ENCODE results near the gene CAPZB.

The CAPZB gene

DNA sequence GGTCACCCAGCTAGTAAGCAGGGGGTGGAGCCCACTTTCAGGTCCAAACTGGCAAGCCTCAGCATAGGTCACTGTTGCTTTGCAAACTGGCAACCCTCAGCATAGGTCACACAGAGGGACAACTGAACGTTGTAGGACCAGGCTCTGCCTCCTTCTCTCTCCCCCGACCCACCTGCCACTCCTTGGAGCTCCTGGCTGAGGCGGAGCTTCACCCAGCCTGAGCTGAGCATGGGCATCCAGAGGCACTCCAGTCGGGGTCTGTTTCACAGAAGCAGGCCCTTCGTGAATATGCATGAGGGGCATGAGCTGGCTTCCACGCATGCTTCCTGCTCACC lies 24.2 kb downstream of the CAPZB start:
- H3K4me1 ChIP-seq (ENCODE audit: control insufficient read depth, insufficient read depth, low read length) = peaks cover 16% of the 10 kb centered on the region
- H3K4me3 ChIP-seq (ENCODE audit: insufficient read depth, low read depth, low read length) = no peak overlapping the region
- no peaks in the 10 kb centered on the region for H3K36me3 ChIP-seq (ENCODE audit: control insufficient read depth, insufficient read depth, low read length)
- 54 to 59% methylated on average over 6 of the region's 6 CpGs for WGBS, 2 experiments
- H3K27me3 ChIP-seq (ENCODE audit: control insufficient read depth, insufficient read depth, low read length, poor library complexity, severe bottlenecking) = no peaks in the 10 kb centered on the region
- H3K9me3 ChIP-seq (ENCODE audit: control insufficient read depth, low read length) = no peaks in the 10 kb centered on the region
- H3K27ac ChIP-seq (ENCODE audit: insufficient read depth, low read depth, low read length, poor library complexity, severe bottlenecking) = no peak overlapping the region

DNA sequence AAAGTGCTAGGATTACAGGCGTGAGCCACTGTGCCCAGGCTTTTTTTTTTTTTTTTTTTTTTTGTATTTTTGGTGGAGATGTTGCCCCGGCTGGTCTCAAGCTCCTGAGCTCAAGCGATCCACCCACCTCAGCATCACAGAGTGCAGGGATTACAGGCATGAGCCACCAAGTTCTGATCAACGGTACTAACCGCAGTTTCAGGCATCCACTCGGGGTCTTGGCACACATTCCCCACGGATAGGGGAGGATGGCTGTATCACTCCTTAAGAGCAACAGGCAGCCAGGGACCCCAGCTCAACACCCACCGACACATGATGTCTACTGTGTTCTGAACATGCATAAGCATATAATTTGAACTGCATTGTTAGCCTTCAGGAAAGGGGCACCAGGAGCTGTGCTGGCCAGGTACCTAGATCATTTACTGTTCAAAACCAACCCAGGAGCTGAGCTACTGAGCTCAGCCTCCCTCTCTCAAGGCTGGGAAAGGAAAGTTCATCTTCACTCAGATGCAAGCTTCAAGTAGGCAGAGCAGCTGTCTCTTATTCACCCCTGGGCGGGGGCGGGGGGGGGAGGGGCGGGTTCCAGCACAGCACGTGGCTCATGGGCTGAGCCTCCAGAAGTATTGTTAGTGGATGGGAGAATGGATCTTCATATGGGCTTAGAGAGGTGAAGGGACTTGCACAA lies 24.7 kb downstream of the CAPZB start:
- Histone ChIP-seq H3K4me1 (ENCODE audit: control insufficient read depth, insufficient read depth, low read length) (peaks cover 21% of the 10 kb centered on the region), H3K27me3 (ENCODE audit: control insufficient read depth, insufficient read depth, low read length, poor library complexity, severe bottlenecking) (no peaks in the 10 kb centered on the region), H3K4me3 (ENCODE audit: insufficient read depth, low read depth, low read length) (no peak overlapping the region), H3K27ac (ENCODE audit: insufficient read depth, low read depth, low read length, poor library complexity, severe bottlenecking) (no peak overlapping the region), H3K36me3 (ENCODE audit: control insufficient read depth, insufficient read depth, low read length) (no peaks in the 10 kb centered on the region), H3K9me3 (ENCODE audit: control insufficient read depth, low read length) (no peaks in the 10 kb centered on the region)
- WGBS, 2 experiments = 76 to 78% methylated on average over 12 of the region's 12 CpGs

DNA sequence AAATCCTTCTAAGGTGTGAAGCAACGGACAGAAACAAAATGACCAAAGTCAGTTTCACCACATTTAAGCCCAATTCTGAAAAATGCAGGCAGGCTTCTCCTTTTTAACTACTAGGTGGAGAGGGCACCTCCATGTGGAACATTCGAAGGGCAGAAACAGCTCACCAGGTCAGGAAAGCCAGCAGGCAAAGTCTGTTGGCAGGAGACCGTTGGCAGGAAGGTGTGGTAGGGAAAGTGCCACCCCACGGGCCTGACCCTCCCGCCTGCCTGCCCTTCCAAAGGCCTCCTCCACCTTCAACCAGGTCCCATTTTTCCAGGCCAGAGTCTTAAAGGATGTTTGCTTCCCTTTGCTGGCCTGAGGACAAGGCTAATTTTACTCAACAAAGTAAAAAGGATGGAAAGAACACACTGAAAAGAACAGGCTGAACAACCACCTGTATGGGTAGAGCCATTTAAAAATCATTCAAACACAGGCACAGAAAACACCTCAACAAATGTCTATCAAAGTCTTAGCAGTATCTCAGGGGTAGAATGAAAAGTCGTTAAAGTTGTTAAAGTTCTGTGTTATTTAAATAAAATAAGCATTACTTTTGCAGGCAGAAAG lies 26.4 kb downstream of the CAPZB start:
- Histone ChIP-seq H3K4me1 (ENCODE audit: control insufficient read depth, insufficient read depth, low read length) (peaks cover 39% of the 10 kb centered on the region), H3K9me3 (ENCODE audit: control insufficient read depth, low read length) (no peaks in the 10 kb centered on the region), H3K27ac (ENCODE audit: insufficient read depth, low read depth, low read length, poor library complexity, severe bottlenecking) (no peak overlapping the region), H3K36me3 (ENCODE audit: control insufficient read depth, insufficient read depth, low read length) (no peaks in the 10 kb centered on the region), H3K27me3 (ENCODE audit: control insufficient read depth, insufficient read depth, low read length, poor library complexity, severe bottlenecking) (no peaks in the 10 kb centered on the region), H3K4me3 (ENCODE audit: insufficient read depth, low read depth, low read length) (no peak overlapping the region)
- 82 to 88% methylated on average over 5 to 6 of the region's 6 CpGs for WGBS, 2 experiments

DNA sequence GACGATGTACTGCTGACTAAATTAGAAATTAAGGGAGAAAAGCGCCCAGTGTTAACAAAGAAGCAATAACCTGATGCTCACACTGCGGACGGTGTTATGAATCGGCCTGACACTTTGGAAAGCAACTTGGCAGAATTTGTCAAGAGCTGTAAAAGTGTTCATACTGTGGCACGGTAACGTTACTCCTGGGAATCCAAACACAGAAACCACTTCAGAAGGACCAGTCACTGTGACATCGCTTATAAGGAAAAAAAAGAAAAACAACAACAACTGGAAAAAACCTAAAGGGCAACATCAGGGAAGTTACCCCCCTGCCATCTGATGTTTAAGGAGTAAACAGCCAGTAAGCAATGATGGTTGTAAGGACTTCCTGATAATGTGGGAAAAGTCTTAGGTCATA lies 27.7 kb downstream of the CAPZB start:
- WGBS, 2 experiments = 80 to 85% methylated on average over 8 of the region's 8 CpGs
- H3K36me3 ChIP-seq (ENCODE audit: control insufficient read depth, insufficient read depth, low read length) = no peaks in the 10 kb centered on the region
- H3K9me3 ChIP-seq (ENCODE audit: control insufficient read depth, low read length) = no peaks in the 10 kb centered on the region
- no peak overlapping the region for H3K4me3 ChIP-seq (ENCODE audit: insufficient read depth, low read depth, low read length)
- peak overlapping the region; percentile 45 for H3K27ac ChIP-seq (ENCODE audit: insufficient read depth, low read depth, low read length, poor library complexity, severe bottlenecking)
- peaks cover 43% of the 10 kb centered on the region for H3K4me1 ChIP-seq (ENCODE audit: control insufficient read depth, insufficient read depth, low read length)
- H3K27me3 ChIP-seq (ENCODE audit: control insufficient read depth, insufficient read depth, low read length, poor library complexity, severe bottlenecking) = no peaks in the 10 kb centered on the region

DNA sequence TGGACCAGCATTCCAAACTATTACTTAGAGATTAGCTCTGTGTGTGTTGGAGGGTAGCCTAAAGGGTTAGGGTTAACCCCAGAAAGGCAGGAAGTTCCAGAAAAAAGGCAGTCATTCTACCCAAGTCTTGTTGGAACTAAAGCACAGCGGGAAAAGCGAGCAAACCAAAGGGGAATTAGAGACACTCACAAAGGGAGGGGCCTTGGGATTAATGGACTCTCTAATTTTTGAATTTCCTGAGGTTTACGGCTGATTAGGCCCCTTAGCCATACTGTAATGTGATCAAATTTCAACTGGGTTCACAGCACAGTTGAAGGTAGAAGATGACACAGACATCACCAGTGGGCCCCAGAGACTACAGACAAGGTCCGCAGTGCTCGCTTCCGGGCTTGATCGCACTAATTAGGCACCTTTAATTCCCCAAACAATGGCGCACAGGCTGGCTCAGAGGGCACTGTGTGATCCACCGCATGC lies 28.3 kb downstream of the CAPZB start:
- WGBS, 2 experiments = 12 to 29% methylated on average over 9 of the region's 9 CpGs
- Histone ChIP-seq H3K9me3 (ENCODE audit: control insufficient read depth, low read length) (no peaks in the 10 kb centered on the region), H3K4me3 (ENCODE audit: insufficient read depth, low read depth, low read length) (no peak overlapping the region), H3K27me3 (ENCODE audit: control insufficient read depth, insufficient read depth, low read length, poor library complexity, severe bottlenecking) (no peaks in the 10 kb centered on the region), H3K4me1 (ENCODE audit: control insufficient read depth, insufficient read depth, low read length) (peaks cover 43% of the 10 kb centered on the region), H3K27ac (ENCODE audit: insufficient read depth, low read depth, low read length, poor library complexity, severe bottlenecking) (peak overlapping the region; percentile 69), H3K36me3 (ENCODE audit: control insufficient read depth, insufficient read depth, low read length) (no peaks in the 10 kb centered on the region)

DNA sequence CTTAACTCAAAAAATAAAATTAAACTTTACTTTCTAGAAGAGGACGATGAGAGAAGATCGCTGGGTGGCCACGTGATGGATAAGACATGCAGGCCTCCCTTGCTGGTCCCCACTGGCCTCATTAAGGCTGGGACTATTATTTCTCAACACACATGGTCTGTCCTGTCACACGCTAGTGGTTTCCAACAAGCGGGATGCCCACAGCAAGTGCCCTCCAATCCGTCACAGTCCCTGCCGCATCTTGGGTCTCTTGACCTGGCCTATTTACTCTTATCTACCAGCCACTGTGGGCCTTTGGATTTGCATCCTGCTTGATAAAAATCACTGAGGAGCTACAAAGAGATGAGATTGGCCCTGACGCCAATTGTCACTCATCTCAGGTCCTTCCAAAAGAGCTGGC lies 30.0 kb downstream of the CAPZB start:
- H3K27ac ChIP-seq (ENCODE audit: insufficient read depth, low read depth, low read length, poor library complexity, severe bottlenecking) = no peak overlapping the region

DNA sequence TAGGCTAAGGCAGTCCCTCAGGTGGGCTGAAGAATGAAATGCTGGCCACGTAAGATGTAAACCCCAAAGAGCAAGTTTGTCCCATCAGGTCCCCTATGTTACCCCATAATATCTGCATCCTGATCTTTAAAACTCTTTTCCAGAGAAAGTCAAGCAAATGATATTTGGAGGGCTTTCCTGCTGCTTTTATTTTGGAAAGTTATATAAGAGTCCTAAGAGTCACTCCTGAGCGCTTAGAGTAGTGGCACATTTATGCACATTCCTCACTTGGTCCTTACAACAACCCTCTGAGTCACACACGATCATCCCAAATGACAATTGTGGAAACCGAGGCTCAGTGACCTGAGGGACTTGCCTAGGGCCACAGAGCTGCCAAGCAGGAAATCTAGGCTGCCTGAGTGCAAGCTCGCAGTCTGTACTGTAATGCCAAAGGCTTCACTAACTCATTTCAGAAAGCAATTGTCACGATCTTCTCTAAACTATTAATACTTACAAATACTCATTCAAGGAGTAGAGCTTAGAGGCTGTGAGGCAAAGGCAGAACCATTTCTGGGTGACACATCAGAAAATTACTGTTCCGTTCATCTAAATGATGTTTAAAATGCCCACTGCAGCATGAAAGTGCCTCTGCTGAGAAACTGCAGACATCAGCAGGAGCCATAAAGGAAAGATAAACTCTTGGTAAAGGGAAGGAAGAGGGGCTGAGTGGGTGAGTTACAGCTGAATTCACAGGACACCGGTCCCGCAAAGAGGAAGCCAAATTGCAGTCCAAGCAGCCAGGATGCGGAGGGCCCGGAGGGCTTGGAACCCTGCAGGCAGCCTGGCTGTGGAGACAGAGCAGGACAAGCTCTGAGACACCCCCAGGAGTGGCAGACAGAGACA lies 30.8 kb downstream of the CAPZB start:
- Histone ChIP-seq H3K4me3 (ENCODE audit: insufficient read depth, low read depth, low read length) (no peak overlapping the region), H3K27ac (ENCODE audit: insufficient read depth, low read depth, low read length, poor library complexity, severe bottlenecking) (no peak overlapping the region), H3K9me3 (ENCODE audit: control insufficient read depth, low read length) (no peaks in the 10 kb centered on the region), H3K36me3 (ENCODE audit: control insufficient read depth, insufficient read depth, low read length) (no peaks in the 10 kb centered on the region), H3K4me1 (ENCODE audit: control insufficient read depth, insufficient read depth, low read length) (peaks cover 39% of the 10 kb centered on the region), H3K27me3 (ENCODE audit: control insufficient read depth, insufficient read depth, low read length, poor library complexity, severe bottlenecking) (no peaks in the 10 kb centered on the region)
- WGBS, 2 experiments = 69 to 71% methylated on average over 11 of the region's 11 CpGs

More for the DNA sequence above, 30.0 kb downstream of the CAPZB start:
- Histone ChIP-seq H3K9me3 (ENCODE audit: control insufficient read depth, low read length) (no peaks in the 10 kb centered on the region), H3K4me1 (ENCODE audit: control insufficient read depth, insufficient read depth, low read length) (peaks cover 39% of the 10 kb centered on the region), H3K27me3 (ENCODE audit: control insufficient read depth, insufficient read depth, low read length, poor library complexity, severe bottlenecking) (no peaks in the 10 kb centered on the region), H3K4me3 (ENCODE audit: insufficient read depth, low read depth, low read length) (no peak overlapping the region), H3K36me3 (ENCODE audit: control insufficient read depth, insufficient read depth, low read length) (no peaks in the 10 kb centered on the region)
- 88 to 90% methylated on average over 8 of the region's 8 CpGs for WGBS, 2 experiments

DNA sequence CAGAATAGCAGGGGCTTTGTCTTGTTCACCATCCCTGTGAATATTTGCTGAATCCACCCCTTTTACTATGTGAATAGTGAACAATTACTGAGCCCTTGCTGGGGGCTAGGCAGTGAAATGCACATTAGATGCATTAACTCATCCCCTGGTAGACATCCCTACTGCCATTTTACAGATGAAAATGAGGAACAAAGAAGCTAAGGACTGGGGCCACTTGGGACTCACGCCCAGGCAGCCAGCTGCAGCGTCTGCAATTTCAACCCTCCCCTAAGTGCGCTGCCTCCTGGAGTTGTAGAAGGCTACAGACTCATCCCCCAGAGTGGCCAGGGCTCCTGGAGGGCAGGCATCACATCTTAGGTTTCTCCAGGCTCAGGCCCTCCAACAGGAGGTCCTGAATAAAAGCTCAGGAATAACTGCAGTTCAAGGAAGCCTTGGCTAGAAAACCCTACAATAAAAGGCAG lies 31.6 kb downstream of the CAPZB start:
- Histone ChIP-seq H3K4me3 (ENCODE audit: insufficient read depth, low read depth, low read length) (no peak overlapping the region), H3K36me3 (ENCODE audit: control insufficient read depth, insufficient read depth, low read length) (no peaks in the 10 kb centered on the region), H3K9me3 (ENCODE audit: control insufficient read depth, low read length) (no peaks in the 10 kb centered on the region), H3K27ac (ENCODE audit: insufficient read depth, low read depth, low read length, poor library complexity, severe bottlenecking) (no peak overlapping the region), H3K27me3 (ENCODE audit: control insufficient read depth, insufficient read depth, low read length, poor library complexity, severe bottlenecking) (no peaks in the 10 kb centered on the region), H3K4me1 (ENCODE audit: control insufficient read depth, insufficient read depth, low read length) (peaks cover 39% of the 10 kb centered on the region)
- 45 to 48% methylated on average over 3 of the region's 3 CpGs for WGBS, 2 experiments

DNA sequence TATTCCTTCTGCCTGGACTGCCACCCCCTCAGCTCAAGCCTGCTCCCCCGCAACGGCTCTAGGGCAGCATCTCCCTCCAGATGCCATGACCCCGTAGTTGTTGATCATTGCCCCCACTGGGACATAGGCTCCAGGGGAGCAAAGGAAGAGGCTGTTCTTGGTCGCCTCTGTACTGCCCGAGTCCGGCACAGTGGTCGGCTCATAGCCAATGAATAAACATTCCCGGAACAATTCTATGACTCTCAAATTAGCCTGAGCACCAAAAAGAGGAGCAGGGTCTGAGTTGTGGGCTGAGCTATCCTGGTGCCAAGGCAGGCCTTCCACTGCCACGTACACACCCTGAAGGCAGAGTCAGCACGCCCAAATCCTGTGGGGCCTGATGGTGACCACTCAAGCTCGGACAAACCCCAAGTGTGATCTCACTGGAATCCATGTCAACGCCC lies 33.1 kb downstream of the CAPZB start:
- Histone ChIP-seq H3K4me3 (ENCODE audit: insufficient read depth, low read depth, low read length) (no peak overlapping the region), H3K36me3 (ENCODE audit: control insufficient read depth, insufficient read depth, low read length) (no peaks in the 10 kb centered on the region), H3K27me3 (ENCODE audit: control insufficient read depth, insufficient read depth, low read length, poor library complexity, severe bottlenecking) (no peaks in the 10 kb centered on the region), H3K27ac (ENCODE audit: insufficient read depth, low read depth, low read length, poor library complexity, severe bottlenecking) (no peak overlapping the region), H3K9me3 (ENCODE audit: control insufficient read depth, low read length) (no peaks in the 10 kb centered on the region), H3K4me1 (ENCODE audit: control insufficient read depth, insufficient read depth, low read length) (peaks cover 34% of the 10 kb centered on the region)
- 94% methylated on average over 12 of the region's 12 CpGs for WGBS, 2 experiments

Data from ectodermal cell (in vitro differentiated cells).